IPS DF 4.7 (cell line): ENCODE measurements around the gene SAPCD1.

Experiments
- DNase-seq: peaks from one replicate; pipeline ENCODE4 v3.0.0-alpha.2; 2013; ENCODE audit warnings: low spot score; ENCODE audit errors: extremely low read depth

SAPCD1 gene

DNA sequence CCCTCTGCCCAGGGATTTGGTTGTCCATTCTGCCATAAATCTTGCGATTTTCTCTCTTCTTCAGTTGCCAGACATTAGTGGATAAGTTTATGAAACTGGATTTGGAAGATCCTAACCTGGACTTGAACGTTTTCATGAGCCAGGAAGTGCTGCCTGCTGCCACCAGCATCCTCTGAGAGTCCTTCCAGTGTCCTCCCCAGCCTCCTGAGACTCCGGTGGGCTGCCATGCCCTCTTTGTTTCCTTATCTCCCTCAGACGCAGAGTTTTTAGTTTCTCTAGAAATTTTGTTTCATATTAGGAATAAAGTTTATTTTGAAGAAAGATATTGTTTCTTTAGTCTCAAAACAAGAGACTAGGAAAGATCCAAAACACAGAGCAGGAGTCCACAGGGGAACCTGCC, at the start of gene SAPCD1:
Gene SAPCD1 (plus strand): TSS at position 301 of the 400 bp plus-strand sequence. CDS start 399 bp downstream, outside the sequence.
- DNase-seq = no peak

DNA sequence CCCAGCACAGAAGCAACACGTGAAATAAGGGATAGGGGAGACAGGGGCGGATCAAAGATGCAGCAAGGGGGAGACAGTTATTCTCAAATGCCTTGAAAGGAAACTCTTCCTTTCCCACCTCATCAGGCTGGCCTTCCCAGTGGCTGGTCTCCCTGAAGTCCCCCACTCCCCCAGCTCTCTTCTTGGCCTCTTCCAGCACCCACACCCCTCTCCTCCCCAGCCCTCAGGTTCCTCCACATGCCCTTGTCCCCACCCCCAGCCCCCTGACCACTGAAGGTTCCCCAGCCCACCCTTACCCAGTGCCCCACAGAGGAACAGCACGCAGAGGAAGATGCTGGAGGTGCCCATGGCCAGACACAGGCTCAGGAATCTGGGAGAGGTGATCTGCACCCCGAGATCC, 49.0 kb upstream of the SAPCD1 start:
- DNase-seq = no peak

DNA sequence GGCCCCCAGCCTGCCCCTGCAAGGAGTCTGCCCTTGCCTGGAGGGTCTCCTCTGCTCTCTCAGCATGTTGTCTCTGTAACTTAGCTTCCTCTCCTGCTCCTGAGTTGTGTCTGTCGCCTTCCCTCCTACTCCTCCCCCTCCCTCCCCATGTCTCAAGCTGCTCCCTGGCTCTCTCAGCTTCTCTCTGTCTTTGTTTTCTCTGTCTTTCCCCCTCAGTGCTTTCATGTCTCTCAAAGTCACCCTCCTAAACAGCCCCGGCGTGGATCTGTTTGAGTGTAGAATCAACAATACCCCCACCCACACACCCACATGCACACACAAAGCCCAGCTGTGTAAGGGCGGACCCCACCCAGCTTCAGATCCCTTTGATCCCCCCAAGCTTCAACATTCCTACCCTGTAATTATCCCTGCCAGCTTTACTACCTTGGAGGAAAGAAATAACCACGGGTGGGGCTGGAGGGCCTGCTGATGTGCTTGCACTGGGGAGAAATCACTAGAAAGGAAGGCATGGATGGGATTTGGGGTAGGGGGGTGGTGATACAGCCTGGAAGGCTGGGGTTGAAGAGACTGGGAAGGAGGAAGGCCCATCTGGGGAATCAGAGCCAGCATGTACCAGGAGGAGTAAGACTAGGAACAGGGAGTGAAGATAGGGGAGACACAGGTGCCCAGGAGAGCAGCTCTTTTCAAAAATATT, 48.3 kb upstream of the SAPCD1 start:
- DNase-seq = no peak

DNA sequence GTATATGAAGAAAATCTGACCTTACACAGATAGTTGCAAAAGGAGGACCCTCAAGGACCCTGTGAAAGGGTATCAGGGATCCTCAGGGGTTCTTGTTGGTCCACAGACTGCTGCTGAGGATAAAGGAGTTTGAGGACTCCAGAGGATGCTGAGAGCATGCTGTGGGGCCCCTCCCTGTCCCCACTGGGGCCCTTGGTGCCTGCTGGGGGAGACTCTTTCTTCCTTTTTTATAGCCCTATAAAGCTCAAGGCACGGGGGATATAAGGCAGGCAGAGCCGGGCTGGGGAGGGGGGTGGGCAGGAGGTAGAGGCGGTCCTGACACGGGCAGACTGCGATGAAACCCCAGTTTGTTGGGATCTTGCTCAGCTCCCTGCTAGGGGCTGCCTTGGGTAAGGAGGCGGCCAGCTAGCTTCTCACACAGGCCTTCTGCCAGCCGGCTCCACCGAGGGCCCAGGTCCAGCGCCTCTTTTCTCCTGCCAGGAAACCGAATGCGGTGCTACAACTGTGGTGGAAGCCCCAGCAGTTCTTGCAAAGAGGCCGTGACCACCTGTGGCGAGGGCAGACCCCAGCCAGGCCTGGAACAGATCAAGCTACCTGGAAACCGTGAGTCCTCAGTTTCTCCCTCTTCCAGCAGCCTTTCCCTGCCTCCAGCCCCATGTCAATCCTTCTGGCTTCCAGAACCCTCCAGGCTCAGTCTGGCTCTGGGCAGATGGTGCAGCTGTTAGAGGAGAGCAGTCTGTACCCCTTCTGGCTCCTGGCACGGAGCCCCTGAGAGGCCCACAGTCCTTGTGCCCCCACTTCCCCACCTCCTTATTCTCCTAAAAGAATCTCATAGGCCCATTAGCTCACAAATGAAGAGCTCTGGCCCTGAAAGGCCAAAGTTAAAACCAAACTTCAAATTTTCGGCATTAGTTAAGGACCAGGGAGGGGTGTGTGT, 47.2 kb upstream of the SAPCD1 start, which contains the start of gene LY6G6D:
Gene LY6G6D (plus strand): TSS at position 327 of the 937 bp plus-strand sequence. CDS start 8 bp downstream, at position 335.
- no peak for DNase-seq

DNA sequence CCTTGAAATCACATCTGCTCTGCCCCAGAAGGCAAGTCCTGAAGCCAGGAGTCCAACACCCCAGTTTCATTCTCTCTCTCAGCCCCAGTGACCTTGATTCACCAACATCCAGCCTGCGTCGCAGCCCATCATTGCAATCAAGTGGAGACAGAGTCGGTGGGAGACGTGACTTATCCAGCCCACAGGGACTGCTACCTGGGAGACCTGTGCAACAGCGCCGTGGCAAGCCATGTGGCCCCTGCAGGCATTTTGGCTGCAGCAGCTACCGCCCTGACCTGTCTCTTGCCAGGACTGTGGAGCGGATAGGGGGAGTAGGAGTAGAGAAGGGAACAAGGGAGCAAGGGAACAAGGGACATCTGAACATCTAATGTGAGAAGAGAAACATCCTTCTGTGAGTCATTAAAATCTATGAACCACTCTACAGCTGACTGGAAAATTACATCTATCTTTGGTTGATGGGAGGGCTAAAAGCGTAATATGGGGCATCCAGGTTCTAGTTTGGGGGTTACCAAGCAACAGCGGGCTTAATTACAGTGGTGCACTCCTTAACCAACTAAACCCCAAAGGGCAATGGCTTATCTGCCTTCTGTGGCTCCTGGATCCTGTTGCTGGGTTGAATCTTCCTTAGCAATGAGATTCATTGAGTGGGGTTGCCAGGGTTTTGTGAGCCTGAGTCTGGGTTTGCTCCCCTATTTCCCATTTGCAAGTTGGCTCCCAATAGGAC, 44.8 kb upstream of the SAPCD1 start:
- DNase-seq = no peak

DNA sequence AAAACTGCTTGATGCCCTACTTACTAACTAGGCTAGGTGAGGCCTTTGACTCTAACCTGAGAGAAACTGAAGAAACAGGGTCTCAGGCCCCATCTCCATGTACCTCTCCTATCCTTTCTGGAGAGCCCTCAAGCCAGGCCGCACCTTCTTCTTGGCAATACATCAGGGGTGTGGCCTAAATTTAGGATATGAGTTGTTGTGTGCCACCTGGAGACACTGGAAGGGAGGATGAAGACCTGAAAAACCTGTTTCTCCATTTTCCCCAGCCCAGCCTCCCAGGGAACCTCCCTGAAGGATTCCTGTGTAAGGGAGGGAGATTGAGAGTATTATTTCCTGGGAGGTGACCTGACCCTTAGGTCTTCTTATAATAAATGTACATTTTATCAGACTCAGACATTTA, 44.2 kb upstream of the SAPCD1 start:
- DNase-seq = no peak

DNA sequence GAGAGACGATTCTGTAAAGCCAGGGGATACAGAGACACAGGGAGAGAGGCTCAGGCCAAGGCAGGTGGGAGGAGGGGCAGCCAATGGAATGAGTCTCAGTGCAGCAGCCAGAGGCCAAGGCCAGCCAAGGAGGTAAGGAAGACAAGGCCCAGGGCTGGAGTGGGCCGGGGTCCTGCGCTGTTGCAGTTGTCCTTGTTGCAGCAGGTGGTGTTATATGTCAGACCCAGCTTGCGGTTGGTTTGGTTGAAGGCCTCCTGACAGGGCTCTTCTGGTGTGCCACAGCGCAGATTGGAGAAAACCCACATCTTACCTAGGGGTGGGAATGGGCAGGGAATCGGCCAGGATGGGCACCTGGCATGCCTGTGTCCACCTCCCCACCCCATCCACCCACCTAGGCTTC, 43.5 kb upstream of the SAPCD1 start:
- no peak for DNase-seq

DNA sequence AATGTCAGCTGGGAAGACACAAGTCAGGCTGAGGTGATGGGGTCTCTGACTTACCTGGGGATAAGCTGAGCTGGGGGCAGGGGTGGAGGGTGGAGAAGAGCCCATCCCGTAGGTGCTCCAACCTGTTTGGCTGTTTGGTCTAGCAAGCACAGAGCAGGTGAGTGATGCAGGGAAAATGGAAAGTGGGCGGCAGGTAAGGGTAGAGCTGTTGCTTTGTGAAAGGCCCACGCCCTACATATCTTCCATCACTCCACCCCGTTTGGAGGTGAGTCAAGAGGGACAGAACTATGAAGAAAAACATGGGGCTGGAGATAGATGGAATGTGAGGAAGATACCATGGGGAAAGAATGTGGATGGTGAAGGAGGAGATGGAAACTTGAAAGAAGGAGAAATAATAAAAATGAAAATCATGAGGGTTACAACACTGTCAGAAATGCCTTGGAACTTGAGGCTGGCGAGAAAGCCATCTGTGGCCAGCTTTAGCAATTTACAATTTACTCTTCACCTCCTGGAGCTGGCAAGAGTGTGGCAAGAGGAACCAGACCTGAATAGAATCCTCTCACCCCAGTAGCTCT, 42.2 kb upstream of the SAPCD1 start:
- DNase-seq = no peak

DNA sequence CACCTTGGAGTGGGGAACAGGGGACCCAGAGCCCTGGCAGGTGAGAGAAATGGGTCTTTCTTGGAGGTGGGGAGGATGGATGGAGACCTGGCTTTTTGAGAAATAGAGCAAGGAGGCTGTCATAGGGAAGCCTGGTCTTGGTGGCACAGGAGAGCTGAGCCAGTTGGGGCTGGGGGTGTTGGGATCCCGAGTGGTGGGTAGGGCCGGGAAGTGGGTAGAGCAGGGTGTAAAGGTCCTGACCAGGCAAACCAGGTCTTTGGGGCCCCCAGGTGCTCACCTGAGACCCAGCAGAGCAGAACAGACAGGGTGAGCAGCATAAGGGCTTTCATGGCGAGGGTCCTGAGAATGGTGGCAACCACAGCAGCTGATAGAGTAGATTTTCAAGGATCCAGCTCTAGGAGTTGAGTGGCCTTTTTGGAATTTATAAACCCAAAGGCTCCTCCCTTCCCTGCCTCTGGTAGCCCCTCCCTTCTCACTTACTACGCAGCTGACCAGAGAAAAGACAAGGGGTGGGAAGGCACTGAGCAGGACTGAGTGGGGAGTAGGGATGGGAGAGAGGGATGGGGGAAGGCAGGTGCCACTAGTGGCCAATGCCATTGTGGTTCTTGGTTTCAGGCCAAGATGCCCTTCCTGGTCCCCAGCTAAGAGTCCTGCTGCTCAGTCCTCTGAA, 41.0 kb upstream of the SAPCD1 start, which contains the start of gene LY6G6C:
Gene LY6G6C (minus strand): TSS at position 396 of the 670 bp plus-strand sequence. CDS start 67 bp downstream, at position 329.
- no peak for DNase-seq

DNA sequence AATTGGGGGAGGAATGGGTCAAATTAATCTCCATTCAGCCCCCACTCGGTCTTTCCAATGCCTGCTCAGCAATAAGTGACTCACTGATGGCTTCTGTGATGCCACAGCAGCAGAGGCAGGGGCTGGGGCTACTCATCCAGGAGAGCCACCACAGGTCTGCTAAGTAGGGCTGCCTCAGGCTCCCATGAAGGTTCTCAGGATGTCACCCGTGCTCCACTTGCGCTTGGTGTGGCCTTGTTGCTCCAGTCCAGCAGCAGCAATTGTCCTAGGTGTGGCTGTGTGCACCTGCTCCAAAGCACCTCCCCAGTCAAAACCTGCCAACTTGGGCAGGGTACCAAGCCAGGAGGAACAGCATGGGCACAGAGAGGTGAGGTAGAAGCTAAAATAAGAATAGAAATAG, 40.3 kb upstream of the SAPCD1 start:
- DNase-seq = no peak

DNA sequence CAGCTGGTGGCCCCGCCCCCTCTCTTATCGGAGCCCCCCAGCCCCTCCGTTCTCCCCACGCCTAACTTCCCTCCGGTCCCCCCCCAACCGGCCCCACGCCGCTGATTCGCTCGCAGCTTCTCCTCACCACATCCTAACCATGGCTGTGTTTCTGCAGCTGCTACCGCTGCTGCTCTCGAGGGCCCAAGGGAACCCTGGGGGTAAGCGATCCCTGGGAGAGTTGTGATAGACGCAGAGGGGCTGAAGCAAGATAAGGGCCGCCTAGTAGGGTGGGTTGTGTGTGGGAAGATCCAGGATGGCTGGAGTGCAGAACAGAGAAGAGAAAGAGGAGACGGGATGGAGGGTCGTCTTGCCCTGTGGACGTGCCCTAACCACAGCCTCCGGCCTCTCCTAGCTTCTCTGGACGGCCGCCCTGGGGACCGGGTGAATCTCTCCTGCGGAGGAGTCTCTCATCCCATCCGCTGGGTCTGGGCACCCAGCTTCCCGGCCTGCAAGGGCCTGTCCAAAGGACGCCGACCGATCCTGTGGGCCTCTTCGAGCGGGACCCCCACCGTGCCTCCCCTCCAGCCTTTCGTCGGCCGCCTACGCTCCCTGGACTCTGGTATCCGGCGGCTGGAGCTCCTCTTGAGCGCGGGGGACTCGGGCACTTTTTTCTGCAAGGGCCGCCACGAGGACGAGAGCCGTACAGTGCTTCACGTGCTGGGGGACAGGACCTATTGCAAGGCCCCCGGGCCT, 39.0 kb upstream of the SAPCD1 start, which contains the start of gene MPIG6B:
Gene MPIG6B (plus strand): TSS at position 129 of the 735 bp plus-strand sequence. CDS start 11 bp downstream, at position 140.
- no peak for DNase-seq

DNA sequence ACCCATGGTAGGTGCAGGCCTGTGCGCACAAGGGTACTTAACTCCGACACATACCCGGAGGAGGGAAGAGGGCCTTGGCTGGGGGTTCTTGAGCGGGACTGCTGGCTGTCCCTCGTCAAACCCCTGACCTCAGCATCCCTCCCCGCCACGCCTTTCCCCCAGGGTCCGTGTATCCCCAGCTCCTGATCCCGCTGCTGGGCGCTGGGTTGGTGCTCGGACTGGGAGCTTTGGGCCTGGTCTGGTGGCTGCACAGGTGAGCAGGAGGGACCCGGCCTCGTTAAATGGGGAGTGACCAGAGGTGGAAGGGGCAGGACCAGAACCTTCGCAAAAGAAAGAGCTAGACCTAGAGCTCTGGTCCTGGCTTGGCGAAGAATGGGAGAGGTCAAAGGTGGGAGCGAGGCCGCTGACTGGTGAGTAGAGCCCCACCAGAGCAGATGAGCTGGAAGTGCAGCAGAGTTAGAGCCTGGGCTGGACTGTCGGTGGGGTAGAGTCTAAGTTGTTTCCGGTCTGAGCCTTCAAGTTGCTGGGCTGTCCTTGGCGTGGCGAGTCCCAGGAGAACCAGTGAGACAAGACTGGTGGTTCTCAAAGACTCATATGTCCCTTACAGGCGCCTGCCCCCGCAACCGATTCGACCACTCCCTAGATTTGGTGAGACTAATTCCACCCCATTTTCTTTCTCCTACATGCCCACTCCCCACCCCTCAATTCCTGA, 38.3 kb upstream of the SAPCD1 start:
- no peak for DNase-seq

DNA sequence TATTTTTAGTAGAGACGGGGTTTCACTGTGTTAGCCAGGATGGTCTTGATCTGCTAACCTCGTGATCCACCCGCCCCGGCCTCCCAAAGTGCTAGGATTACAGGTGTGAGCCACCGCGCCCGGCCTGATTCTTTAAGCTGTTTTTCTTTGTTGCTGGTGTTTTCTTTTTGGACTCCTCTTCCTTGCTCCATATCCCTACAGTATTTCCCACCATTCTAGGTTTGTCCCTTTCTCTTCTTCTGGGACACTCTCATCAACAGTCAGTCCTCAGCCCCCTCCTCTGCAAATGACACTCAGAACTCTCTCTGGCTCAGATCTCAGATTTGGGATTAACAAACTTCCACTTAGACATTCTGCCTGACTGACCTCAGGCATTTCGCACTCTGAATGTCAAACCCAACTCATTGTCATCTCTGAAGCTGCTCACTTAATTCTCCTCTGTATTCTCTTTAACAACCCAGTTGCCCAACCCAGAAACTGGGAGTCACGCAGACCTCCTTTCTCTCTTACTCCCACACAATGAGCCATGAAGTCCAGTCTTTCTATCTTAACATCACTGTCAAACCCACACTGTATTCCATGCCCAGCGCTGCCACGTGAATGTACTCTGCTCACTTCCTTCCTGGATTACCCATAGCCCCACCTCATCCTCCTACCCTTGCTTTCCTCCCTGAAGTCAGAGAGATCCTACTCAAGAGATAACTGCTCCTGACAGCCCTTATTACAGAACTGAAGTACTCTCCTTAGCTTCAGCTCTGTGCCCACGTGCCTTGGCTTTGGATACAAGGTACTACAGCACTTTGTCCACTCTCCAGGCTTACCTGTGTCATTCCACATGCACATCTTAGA, 36.7 kb upstream of the SAPCD1 start:
- DNase-seq = no peak

DNA sequence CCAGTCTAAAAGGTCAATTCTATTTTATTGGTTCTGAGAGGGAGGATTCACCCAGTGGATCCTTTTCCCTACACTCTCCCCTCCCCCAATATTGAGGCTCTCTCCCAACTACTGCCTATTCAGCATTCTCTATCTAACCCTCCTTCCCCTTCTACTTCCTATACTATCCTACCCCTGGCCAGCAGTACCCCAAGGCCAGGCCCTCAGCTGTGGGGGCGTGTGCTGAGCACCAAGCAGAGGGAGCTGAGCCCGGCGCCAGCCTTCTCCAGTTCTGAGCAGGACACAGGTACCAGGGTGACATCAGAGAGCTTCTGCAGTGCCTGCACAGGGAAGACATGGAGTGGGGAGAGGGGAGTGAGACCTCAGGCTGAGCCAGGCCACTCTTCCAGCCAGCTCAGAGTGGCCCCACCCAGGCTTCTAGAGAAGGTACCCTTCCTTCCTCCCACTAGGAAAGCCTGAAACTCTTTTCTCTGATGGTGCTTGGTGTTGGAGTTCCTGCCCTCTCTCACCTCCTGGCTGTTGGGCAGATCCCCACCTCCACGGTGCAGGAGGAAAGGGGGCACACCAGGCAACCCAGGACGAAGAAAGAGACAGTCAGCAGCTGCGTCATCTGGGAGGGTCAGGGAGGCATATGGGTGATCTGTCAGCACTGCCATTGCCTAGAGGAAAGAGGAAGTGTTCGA, 35.3 kb upstream of the SAPCD1 start:
- no peak for DNase-seq

DNA sequence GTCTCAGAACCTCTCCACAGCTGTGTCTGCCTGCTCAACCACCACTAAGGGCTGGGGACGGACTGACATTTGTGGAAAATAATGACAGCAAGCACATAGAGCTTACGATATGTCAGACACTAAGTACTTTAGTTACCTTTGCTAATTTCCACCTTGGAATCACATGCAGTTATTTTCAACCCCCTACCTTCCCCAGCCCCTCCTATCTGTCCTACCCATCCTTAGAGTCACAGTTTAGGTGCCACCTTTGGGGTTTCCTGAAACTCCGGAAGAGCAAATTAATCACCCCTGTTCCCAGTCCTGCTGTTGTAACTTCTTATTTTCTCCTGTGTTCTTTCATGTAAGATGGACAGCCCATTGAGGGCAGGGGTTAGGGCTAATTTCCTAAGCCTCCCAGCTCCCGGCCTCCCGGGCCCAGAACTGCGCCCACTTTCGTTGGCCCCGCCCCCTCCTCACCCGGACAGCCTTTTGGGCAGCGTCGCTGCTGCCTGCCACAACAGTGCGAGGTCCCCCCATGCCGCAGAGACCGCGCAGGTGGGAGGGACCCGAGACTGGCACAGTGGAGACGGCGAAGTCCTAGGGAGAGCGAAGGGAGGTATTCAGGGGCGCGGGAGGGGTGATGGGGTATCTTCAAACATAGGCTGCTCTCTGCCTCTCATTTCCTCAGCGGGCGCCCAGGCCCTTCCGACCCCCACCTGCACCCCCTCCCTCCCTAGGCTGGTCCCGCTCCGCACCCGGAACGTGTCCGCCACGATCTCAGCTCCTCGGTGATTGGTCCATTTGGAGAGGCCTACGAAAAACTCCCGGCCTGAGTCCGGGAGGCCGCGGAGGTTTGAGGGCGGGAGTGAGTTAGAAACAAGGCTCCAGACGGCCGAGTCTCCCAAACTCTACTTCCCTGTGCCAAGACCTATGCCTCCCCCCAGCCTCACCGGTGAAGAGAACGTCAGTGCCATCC, 34.5 kb upstream of the SAPCD1 start:
- no peak for DNase-seq

DNA sequence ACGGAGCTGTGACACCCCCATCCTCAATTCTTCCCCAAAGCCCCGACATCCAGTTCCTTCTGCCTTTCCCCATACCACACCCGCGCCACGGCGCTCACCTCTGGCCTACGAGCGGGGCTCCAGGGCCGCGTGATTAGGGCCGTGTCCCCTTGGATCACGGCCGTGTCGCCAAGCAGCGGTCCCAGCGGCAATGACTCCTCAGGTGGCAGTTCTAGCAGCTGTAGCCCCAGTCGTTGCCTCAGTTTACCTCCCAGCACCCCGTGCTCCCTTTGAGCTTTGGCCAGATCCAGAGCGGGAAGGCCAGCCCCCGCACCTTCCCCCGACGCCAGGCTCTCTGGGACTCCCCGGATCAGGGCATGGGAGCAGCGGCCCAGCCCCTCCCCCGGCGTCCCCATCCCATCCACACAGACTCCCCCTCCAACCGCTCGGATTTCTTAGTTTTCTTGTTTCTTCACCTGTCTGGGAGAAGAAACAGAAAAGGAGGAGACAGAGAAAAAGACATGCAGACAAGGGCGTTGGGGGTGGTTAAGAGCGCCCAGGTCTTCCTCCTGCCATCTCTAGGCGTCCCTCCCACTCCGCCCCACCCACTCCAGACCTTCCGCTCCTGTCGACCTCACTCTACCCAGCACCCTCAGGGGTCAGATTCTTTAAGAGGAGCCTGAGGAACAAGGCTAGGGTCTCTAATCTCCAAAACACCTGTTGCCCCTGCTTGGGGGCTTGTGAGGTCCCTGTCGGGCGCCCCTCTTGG, 33.5 kb upstream of the SAPCD1 start, which contains the start of gene DDAH2:
Gene DDAH2 (minus strand): TSS at position 533 of the 748 bp plus-strand sequence. CDS start 138 bp downstream, at position 395.
- DNase-seq = no peak
